Natural killer cell (primary cell): Measurements from ENCODE around the gene CLCA2. TPM values are rescaled to one million over a fixed set of nuclear protein-coding genes. Genes with fewer than 3 reads are reported as not detected.

Source experiments
- ATAC-seq, 3 donors: fragments of 150-1000 bp in 2 of 3; fragments of 200-7000 bp in 1 of 3; cut with Tn5 transposase; 1 replicate in 1 of 3; 2 replicates in 2 of 3; pipeline ENCODE4 v1.10.0; 2021; ENCODE audit warnings: mild to moderate bottlenecking in 2 of 3, moderate library complexity in 2 of 3
- DNase-seq, 2 donors: peaks; one replicate each; pipeline versions ENCODE4 v3.0.0 to v3.0.0-alpha.2; 2013 to 2021; ENCODE audit warnings: mixed read lengths in 1 of 2
- H3K27ac ChIP-seq: one replicate; pipeline ENCODE4 v1.5.1; 2013; ENCODE audit warnings: mild to moderate bottlenecking, low read length
- H3K27me3 ChIP-seq: one replicate; pipeline ENCODE4 v1.6.1; 2013; ENCODE audit warnings: low read length; ENCODE audit not compliant: control insufficient read depth, insufficient read depth
- H3K36me3 ChIP-seq: one replicate; pipeline ENCODE4 v1.6.1; 2013; ENCODE audit warnings: low read length; ENCODE audit not compliant: control insufficient read depth, insufficient read depth
- H3K4me1 ChIP-seq: one replicate; pipeline ENCODE4 v1.6.1; 2013; ENCODE audit warnings: low read length; ENCODE audit not compliant: control insufficient read depth, insufficient read depth
- H3K4me3 ChIP-seq: one replicate; pipeline ENCODE4 v1.5.1; 2013; ENCODE audit warnings: low read length
- H3K9me3 ChIP-seq: one replicate; pipeline ENCODE4 v1.6.1; 2013; ENCODE audit warnings: low read length; ENCODE audit not compliant: control insufficient read depth, insufficient read depth
- H3K27ac Mint-ChIP-seq, 2 donors: one replicate each; pipeline ENCODE4 v1.8.0; 2022; ENCODE audit warnings: mild to moderate bottlenecking in 2 of 2, mixed read lengths in 2 of 2, moderate library complexity in 1 of 2
- H3K27me3 Mint-ChIP-seq, 2 donors: one replicate each; pipeline ENCODE4 v1.8.0; 2022; ENCODE audit warnings: low read depth in 2 of 2, mixed read lengths in 2 of 2
- H3K36me3 Mint-ChIP-seq: one replicate; pipeline ENCODE4 v1.8.0; 2022; ENCODE audit warnings: mixed read lengths
- H3K4me1 Mint-ChIP-seq, 2 donors: one replicate each; pipeline ENCODE4 v1.8.0; 2022; ENCODE audit warnings: mixed read lengths in 2 of 2
- H3K4me3 Mint-ChIP-seq: one replicate; pipeline ENCODE4 v1.8.0; 2022; ENCODE audit warnings: mild to moderate bottlenecking, moderate library complexity, mixed read lengths
- H3K9me3 Mint-ChIP-seq, 2 donors: one replicate each; pipeline ENCODE4 v1.8.0; 2022; ENCODE audit warnings: mixed read lengths in 2 of 2
- WGBS: methylation state at CpG from one replicate; pipeline ENCODE4 v1.1.7; 2013; ENCODE audit warnings: missing lambda C conversion rate; ENCODE audit not compliant: insufficient coverage; 5-methylcytosine and 5-hydroxymethylcytosine counted together
- intact Hi-C: fragments of 100-400 bp; cut with micrococcal nuclease; formaldehyde crosslinking; loops from one replicate; pipeline ENCODE4 v1.14.2; 2022
- total RNA-seq, 4 donors: library from RNA; stranded (reverse); fragments of 120-200 nt in 1 of 4; gene quantifications; one replicate each; pipeline versions ENCODE4 v1.2.3 to v1.2.4, GENCODE V29; 2013 to 2022
- TF ChIP-seq, protein P1 (sequence below): fragments of 200-600 bp; IDR thresholded peaks from one replicate; pipeline ENCODE4 v1.8.0; 2022; ENCODE audit warnings: antibody characterized with exemption

Gene CLCA2
- total RNA-seq, 3 donors from 2014 or later (not counting 1 experiment from before 2014, with no cell fraction given), result not detected

GRCh38 chr1:86487811-86488141 is 63.8 kb downstream of the CLCA2 start:
- no peaks in the 10 kb centered on the region for H3K36me3 Mint-ChIP-seq
- no peaks in the 10 kb centered on the region for H3K4me1 ChIP-seq
- H3K27me3 ChIP-seq, result no peaks in the 10 kb centered on the region
- no peaks in the 10 kb centered on the region for H3K36me3 ChIP-seq
- WGBS, result 95% methylated on average over 4 of the region's 4 CpGs
- H3K9me3 Mint-ChIP-seq, result no peaks in the 10 kb centered on the region
- ATAC-seq (no peak), DNase-seq (no peak)
- no peaks in the 10 kb centered on the region for H3K4me1 Mint-ChIP-seq
- intact Hi-C loops, result no loop called here
- H3K27me3 Mint-ChIP-seq, result peaks cover 11 to 14% of the 10 kb centered on the region in 2 donors
- no peak overlapping the region for H3K4me3 ChIP-seq
- no peaks in the 10 kb centered on the region for H3K9me3 ChIP-seq
- TF ChIP-seq, protein P1, sequence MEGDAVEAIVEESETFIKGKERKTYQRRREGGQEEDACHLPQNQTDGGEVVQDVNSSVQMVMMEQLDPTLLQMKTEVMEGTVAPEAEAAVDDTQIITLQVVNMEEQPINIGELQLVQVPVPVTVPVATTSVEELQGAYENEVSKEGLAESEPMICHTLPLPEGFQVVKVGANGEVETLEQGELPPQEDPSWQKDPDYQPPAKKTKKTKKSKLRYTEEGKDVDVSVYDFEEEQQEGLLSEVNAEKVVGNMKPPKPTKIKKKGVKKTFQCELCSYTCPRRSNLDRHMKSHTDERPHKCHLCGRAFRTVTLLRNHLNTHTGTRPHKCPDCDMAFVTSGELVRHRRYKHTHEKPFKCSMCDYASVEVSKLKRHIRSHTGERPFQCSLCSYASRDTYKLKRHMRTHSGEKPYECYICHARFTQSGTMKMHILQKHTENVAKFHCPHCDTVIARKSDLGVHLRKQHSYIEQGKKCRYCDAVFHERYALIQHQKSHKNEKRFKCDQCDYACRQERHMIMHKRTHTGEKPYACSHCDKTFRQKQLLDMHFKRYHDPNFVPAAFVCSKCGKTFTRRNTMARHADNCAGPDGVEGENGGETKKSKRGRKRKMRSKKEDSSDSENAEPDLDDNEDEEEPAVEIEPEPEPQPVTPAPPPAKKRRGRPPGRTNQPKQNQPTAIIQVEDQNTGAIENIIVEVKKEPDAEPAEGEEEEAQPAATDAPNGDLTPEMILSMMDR, result no peak
- no peak overlapping the region for H3K4me3 Mint-ChIP-seq
- no peak overlapping the region for H3K27ac ChIP-seq
- H3K27ac Mint-ChIP-seq, result no peak overlapping the region

GRCh38 chr1:86489242-86489878 is 65.4 kb downstream of the CLCA2 start:
- H3K4me3 Mint-ChIP-seq, result no peak overlapping the region
- no peaks in the 10 kb centered on the region for H3K4me1 Mint-ChIP-seq

DNA sequence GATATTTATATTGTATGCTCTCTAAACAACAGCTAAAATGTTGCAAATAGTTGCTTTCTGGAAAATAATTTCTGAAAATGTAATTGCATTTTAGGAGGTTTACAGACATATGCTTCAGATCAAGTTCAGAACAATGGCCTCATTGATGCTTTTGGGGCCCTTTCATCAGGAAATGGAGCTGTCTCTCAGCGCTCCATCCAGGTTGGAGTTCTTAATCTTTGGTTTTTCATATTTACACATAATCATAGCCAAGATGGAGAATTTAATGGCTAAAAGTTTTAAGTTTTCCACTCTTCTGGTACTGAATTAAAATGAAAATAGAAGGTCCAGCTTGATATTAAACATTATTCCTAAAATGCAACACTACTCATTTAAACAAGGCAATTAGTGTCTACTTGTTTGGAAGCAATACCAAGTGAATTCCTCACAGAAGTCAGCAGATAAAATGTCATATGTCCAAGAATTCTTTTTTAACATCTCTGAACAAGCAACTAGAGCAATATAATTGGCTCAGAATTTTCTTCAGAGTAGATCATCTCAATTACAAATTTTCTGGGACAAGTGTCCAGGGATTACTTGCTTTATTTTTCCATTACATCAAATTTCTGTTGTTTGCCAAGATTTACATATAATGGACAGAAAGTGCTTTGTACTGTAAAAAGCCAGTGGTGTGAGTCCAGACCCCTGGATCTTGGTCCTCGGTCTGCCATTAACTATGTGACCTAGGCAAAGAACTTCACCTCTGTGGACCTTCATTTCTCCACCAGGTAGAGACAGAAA is 67.4 kb downstream of the CLCA2 start:
- Histone ChIP-seq H3K27me3 (no peaks in the 10 kb centered on the region), H3K36me3 (no peaks in the 10 kb centered on the region), H3K9me3 (no peaks in the 10 kb centered on the region), H3K4me1 (no peaks in the 10 kb centered on the region), H3K27ac (no peak overlapping the region), H3K4me3 (no peak overlapping the region)
- intact Hi-C loops, result no loop called here
- ATAC-seq (no peak), DNase-seq (no peak)
- Mint-ChIP-seq H3K4me3 (no peak overlapping the region), H3K27me3 (peaks cover 9 to 11% of the 10 kb centered on the region in 2 donors), H3K27ac (no peak overlapping the region), H3K4me1 (no peaks in the 10 kb centered on the region), H3K9me3 (no peaks in the 10 kb centered on the region), H3K36me3 (no peaks in the 10 kb centered on the region)
- TF ChIP-seq, protein P1, result no peak
- WGBS, result 100% methylated on average over 1 of the region's 2 CpGs

More at GRCh38 chr1:86489242-86489878, 65.4 kb downstream of the CLCA2 start:
- no peaks in the 10 kb centered on the region for H3K9me3 ChIP-seq
- Mint-ChIP-seq H3K27ac (no peak overlapping the region), H3K36me3 (no peaks in the 10 kb centered on the region), H3K27me3 (peaks cover 1 to 11% of the 10 kb centered on the region in 2 donors), H3K9me3 (no peaks in the 10 kb centered on the region)
- DNase-seq (no peak), ATAC-seq (no peak)
- TF ChIP-seq, protein P1, result no peak
- H3K36me3 ChIP-seq, result no peaks in the 10 kb centered on the region
- intact Hi-C loops, result no loop called here
- H3K27me3 ChIP-seq, result no peaks in the 10 kb centered on the region
- no peak overlapping the region for H3K27ac ChIP-seq
- 70% methylated on average over 2 of the region's 2 CpGs for whole genome bisulfite sequencing
- no peaks in the 10 kb centered on the region for H3K4me1 ChIP-seq
- H3K4me3 ChIP-seq, result no peak overlapping the region
